ENCODE measurements around the gene RAB4B.
A peak's percentile ranks its signal among the peaks of the same experiment; 100 is the strongest.
"Not testable (repeated sequence)": the region's sequence is repeated elsewhere in the genome, so short reads cannot be mapped to it uniquely, and the experiment has no call there.

The RAB4B gene

GRCh38 chr19:40777937-40778705, at the start of gene RAB4B:
RAB4B (plus strand) TSS chr19:40778247; CDS start chr19:40778376, 129 bp downstream.
- peak; percentile 98 for DNase-seq (ENCODE audit: low spot score)

GRCh38 chr19:40730065-40730464, 48.0 kb upstream of the RAB4B start:
- not testable (repeated sequence) for DNase-seq (ENCODE audit: low spot score)

DNA sequence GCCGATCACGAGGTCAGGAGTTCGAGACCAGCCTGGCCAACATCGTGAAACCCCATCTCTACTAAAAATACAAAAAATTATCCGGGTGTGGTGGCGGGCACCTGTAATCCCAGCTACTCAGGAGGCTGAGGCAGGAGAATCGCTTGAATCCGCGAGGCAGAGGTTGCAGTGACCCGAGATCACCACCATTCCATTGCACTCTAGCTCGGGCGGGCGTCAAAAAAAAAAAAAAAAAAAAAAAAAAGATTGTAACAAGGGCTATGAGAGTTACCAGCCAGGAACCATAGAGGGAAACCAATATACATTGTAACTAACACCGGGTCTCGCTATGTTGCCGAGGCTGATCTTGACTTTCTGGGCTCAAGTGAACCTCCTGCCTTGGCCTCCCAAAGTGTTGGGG, 45.7 kb upstream of the RAB4B start:
- not testable (repeated sequence) for DNase-seq (ENCODE audit: low spot score)

DNA sequence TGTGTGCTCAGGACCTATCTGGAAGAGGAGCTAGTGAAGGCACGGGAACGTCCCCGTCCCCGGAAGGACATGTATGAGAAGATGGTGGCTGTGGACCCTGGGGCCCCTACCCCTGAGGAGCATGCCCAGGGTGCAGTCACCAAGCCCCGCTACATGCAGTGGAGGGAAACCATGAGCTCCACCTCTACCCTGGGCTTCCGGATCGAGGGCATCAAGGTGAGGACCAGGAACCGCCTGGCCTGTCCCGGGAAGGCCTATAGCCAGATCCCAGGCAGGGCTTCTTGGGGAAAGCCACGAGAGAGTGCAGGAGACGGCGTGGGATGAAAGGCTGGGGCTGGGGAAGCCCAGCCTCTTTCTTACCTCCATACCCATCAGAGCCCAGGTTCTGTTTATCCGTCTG, 44.9 kb upstream of the RAB4B start:
- DNase-seq (ENCODE audit: low spot score) = no peak

DNA sequence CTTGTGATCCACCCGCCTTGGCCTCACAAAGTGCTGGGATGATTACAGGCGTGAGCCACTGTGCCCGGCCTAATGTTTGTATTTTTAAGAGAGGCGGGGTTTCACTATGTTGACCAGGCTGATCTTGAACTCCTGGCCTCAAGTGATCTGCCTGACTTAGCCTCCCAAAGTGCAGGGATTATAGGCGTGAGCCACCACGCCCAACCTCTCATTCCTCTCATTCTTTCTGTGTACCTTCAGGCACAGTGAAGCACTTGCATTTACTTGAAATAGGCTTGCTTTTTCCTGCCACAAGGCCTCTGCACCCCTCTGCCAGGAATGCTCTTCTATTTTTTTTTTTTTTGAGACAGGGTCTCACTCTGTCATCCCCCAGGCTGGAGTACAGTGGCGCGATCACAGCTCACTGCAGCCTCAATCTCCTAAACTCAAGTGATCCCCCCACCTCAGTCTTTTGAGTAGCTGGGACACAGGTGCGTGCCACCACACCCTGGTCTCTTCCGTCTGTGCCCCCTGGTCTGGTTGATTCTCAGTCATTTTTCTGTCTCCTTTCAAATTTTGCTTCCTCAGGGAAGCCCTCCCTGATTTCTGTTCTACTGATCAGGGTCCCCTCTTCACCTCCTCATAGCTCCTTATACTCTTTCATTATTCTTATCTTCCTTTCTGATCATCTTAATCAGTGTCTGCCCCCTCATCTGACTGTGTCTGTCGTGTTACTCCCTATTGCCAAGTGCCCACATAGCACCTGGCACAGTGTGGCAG, 42.9 kb upstream of the RAB4B start:
- DNase-seq (ENCODE audit: low spot score) = no peak

DNA sequence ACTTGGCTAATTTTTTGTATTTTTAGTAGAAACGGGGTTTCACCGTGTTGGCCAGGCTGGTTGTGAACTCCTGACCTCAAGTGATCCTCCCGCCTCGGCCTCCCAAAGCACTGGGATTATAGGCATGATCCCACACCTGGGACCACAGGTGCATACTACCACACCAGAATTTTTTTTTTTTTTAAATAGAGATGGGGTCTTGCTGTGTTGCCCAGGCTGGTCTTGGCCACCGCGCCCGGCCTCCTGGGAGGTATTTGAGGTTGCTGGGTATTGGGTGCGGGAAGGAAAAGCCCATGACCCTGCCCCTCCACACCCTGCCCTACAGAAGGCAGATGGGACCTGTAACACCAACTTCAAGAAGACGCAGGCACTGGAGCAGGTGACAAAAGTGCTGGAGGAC, 41.4 kb upstream of the RAB4B start:
- DNase-seq (ENCODE audit: low spot score) = no peak

- no peak for DNase-seq (ENCODE audit: low spot score)
Observed at GRCh38 chr19:40737102-40737644, 40.9 kb upstream of the RAB4B start.

- DNase-seq (ENCODE audit: low spot score) = no peak
Observed at GRCh38 chr19:40739030-40739839, 38.8 kb upstream of the RAB4B start.

DNA sequence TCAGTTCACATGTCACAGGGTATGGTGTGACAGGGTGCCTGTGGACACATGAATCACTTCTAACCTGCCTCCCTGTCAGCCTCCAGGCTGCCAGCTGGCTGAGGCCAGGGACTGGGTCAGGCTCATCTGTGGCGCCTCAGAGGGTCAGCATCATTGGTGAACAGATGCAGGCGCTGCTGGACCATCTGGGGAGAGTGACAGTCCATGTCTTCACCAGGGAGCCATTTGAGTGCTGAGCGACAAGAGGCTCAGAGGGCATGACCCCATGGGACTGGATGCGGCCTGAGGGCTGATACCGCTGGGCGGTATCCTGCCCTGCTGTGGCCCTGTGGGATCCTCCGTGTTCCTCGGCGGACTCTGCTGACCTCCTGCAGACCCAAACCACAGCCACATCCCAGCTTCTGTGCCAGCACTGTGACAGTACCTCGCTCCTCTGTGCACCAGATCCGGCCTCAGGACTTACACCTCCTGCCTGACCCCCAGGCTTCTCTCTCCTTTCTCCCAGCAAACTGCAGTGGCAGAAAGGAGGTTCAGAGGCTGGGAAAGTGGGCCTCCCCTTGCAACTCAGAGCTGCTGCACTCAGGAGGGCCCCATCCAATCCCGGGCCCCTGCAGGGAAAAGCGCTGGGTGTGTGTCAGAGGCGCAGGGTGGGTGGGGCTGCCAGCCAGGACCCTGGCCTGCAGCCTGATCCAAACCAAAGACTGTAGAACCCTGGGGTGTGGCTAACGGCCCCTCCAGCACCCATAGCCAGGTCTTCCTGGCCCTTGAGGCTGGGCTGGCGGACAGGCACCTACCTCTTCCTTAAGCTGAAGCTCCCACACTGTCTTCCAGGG, 38.0 kb upstream of the RAB4B start:
- no peak for DNase-seq (ENCODE audit: low spot score)

DNA sequence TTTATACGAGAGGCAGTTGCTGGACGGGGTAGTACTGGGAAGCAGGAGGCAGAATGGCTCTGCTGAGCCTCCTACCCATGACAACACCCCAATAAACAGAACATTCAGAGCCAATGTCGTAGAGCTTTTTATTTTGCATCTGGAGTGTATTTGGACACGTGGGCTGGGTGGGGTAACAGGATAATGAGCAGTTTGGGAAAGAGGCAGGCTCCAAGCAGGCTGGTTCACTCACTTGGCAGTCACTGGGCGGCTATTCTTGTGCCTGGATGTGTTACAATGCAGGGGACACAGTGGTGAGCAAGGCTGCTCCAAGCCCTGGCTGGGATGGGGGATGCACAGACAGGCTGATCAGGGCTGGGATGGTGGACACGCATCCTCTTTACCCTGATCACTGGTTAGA, 37.3 kb upstream of the RAB4B start:
- peak; percentile 74 for DNase-seq (ENCODE audit: low spot score)

GRCh38 chr19:40741527-40742390, 36.3 kb upstream of the RAB4B start:
- no peak for DNase-seq (ENCODE audit: low spot score)

- no peak for DNase-seq (ENCODE audit: low spot score)
Observed at GRCh38 chr19:40742477-40742876, 35.6 kb upstream of the RAB4B start.

- DNase-seq (ENCODE audit: low spot score) = no peak
Observed at GRCh38 chr19:40742886-40743285, 35.2 kb upstream of the RAB4B start.

GRCh38 chr19:40743926-40744325, 34.1 kb upstream of the RAB4B start:
- no peak for DNase-seq (ENCODE audit: low spot score)

- no peak for DNase-seq (ENCODE audit: low spot score)
Observed at GRCh38 chr19:40744554-40745401, 33.3 kb upstream of the RAB4B start.

- no peak for DNase-seq (ENCODE audit: low spot score)
Observed at GRCh38 chr19:40745402-40745780, 32.7 kb upstream of the RAB4B start.

DNA sequence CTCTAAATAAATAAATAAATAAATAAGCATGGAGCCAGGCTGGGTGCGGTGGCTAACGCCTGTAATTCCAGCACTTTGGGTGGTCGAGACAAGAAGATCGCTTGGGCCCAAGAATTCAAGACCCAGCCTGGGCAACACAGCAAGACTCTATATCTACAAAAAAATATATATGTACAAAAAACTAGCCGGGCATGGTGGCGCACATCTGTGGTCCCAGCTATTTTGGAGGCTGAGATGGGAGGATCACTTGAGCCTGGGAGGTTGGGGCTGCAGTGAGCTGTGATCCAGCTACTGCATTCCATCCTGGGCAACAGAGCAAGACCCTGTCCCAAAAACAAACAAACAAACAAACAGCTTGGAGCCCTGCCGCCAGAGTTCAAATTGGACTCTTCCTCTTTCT, 30.5 kb upstream of the RAB4B start:
- no peak for DNase-seq (ENCODE audit: low spot score)

DNA sequence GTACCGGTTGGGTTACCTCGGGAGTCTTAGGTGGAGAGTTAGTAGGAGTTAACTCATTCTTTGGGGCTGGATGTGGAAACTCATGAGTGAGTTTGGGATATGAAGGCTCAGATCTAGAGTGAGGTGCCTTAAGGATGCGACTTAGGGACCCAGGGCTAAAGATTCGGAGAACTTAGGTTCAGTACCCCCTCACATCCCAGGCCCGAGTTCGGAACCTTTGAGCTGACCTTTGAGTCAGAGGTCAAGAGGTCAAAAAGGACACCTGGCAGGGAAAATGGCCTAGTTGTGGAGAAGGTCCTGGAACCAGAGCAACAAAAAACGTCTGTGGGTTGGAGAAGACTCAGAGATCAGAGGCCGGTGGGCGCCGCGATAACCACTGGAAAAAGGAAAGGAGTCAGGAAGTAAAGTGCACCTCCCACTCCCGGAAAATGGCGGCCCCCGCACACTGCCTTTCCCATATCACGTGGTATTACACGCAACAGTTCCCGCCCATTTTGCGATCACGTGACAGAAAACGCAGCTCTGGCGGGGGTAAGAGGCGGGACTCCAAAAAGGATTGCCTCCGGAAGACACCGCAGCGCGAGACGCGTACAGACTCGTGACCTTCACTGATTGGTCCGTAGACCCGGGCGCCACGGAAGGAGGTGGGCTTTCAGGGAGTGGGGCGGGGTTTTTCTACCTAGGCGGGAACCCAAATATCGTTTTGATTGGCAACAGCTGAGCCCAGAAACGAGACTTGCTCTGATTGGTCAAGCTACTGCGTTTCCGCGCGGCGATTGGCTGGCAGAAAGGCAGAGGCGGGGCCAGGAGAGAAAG, 27.8 kb upstream of the RAB4B start, which contains the start of gene ACTMAP:
Gene ACTMAP (minus strand): TSS at position 420 of the 816 bp plus-strand sequence. CDS start 674 bp downstream, outside the sequence.
- DNase-seq (ENCODE audit: low spot score) = peak; percentile 99

Data from GM03348 (cell line).